ENCODE data around the gene UBL5. TPM values are rescaled to one million over a fixed set of nuclear protein-coding genes. Genes with fewer than 3 reads are reported as not detected.

The UBL5 gene
- polyA plus RNA-seq, 2 of the 4 experiments (the other 2 are of a cell fraction) = 460 to 519 TPM

DNA sequence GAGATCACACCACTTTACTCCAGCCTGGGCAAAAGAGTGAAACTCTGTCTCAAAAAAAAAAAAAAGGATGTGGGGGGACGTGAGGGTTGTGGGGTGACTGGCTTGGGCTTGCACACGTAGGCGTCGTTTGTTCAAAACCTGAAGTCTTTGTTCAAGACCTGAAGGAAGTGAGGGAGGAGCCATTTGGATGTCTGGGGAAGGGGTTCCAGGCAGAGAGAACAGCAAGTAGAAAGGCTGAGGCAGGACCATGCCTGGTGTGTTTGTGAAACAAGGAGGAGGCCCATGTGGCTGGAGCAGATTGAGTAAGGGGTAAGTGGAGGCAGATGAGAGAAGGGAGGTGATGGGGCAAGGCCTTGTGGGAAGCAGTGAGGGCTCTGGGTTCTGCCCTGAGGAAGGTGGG is 35.2 kb downstream of the UBL5 start:
- ATAC-seq (no peak), FAIRE-seq (no peak), DNase-seq (ENCODE audit: low read depth in 1 of 2, low spot score in 1 of 2) (no peak)
- CTCF ChIA-PET = interaction anchor here (0.8 kb wide), 1 partner anchor 15 kb away, joined by 3 read pairs; no protein-coding TSS in a partner anchor
- WGBS (ENCODE audit: missing lambda C conversion rate) = 71% methylated on average over 4 of the region's 4 CpGs
- H3K4me1 ChIP-seq = no peaks in the 10 kb centered on the region
- POLR2A ChIA-PET = no interaction called here
- no peak overlapping the region for H3K4me3 ChIP-seq
- TF ChIP-seq KDM5A (IDR thresholded peaks at IDR 0.05) = no peak
- no peak for TF ChIP-seq RCOR1 (IDR thresholded peaks at IDR 0.05; ENCODE audit: low read depth, low read length)
- no peak for TF ChIP-seq CHD2 (IDR thresholded peaks at IDR 0.05; ENCODE audit: low read length, partially characterized antibody)
- TF ChIP-seq SREBF2 (IDR thresholded peaks at IDR 0.05) = no peak
- no peak for TF ChIP-seq HOXB13 (CRISPR knock-in tag; IDR thresholded peaks at IDR 0.05; ENCODE audit: low read depth)
- no peak for TF ChIP-seq FOSB (CRISPR knock-in tag; IDR thresholded peaks at IDR 0.05)
- TF ChIP-seq, protein P1, sequence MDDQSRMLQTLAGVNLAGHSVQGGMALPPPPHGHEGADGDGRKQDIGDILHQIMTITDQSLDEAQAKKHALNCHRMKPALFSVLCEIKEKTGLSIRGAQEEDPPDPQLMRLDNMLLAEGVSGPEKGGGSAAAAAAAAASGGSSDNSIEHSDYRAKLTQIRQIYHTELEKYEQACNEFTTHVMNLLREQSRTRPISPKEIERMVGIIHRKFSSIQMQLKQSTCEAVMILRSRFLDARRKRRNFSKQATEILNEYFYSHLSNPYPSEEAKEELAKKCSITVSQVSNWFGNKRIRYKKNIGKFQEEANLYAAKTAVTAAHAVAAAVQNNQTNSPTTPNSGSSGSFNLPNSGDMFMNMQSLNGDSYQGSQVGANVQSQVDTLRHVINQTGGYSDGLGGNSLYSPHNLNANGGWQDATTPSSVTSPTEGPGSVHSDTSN (IDR thresholded peaks at IDR 0.05) = no peak
- TF ChIP-seq NFE2L2 (conservative IDR thresholded peaks at IDR 0.05; ENCODE audit: low read length) = no peak
- TF ChIP-seq SMC3 (IDR thresholded peaks at IDR 0.05) = no peak
- no peak for TF ChIP-seq HDAC2 (IDR thresholded peaks at IDR 0.05)
- no peak for TF ChIP-seq TFCP2L1 (CRISPR knock-in tag; IDR thresholded peaks at IDR 0.05)
- no peak for TF ChIP-seq MAZ (IDR thresholded peaks at IDR 0.05; ENCODE audit: borderline replicate concordance, low read depth, low read length)
- TF ChIP-seq RAD21 (conservative IDR thresholded peaks at IDR 0.05 in 1 of 2, IDR thresholded peaks at IDR 0.05 in 1 of 2) = no peak
- no peak for TF ChIP-seq GATA3 (IDR thresholded peaks at IDR 0.05; ENCODE audit: borderline replicate concordance)
- H3K9me3 ChIP-seq = no peaks in the 10 kb centered on the region
- H3K27ac ChIP-seq = no peak overlapping the region
- H3K4me2 ChIP-seq = no peak overlapping the region

DNA sequence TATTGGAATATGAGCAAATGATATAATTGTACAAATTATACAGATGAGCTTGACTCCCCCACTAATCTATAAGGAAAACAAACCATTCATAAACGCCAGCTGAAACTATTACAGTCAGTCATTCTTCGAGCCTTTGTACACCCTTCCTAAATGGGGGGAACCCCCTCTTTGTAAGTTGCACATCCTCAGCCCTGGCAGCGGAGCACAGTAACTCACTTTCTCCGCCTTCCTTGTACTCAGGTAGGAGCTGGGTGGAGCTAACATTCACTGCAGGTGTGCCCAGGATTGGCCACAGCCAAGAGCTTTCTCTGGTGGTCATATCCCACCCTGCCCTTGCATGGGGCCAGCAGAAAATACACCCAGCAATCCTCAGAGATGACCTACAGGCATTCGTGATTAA is 36.0 kb downstream of the UBL5 start:
- FAIRE-seq (no peak), ATAC-seq (no peak), DNase-seq (ENCODE audit: low read depth in 1 of 2, low spot score in 1 of 2) (no peak)
- no peak overlapping the region for H3K27ac ChIP-seq
- no peak overlapping the region for H3K4me2 ChIP-seq
- CTCF ChIA-PET = no interaction called here
- H3K4me3 ChIP-seq = no peak overlapping the region
- 69% methylated on average over 5 of the region's 5 CpGs for WGBS (ENCODE audit: missing lambda C conversion rate)
- POLR2A ChIA-PET = no interaction called here
- no peaks in the 10 kb centered on the region for H3K4me1 ChIP-seq
- TF ChIP-seq CHD2 (IDR thresholded peaks at IDR 0.05; ENCODE audit: low read length, partially characterized antibody) = no peak
- TF ChIP-seq KDM5A (IDR thresholded peaks at IDR 0.05) = no peak
- TF ChIP-seq FOSB (CRISPR knock-in tag; IDR thresholded peaks at IDR 0.05) = no peak
- TF ChIP-seq HDAC2 (IDR thresholded peaks at IDR 0.05) = no peak
- TF ChIP-seq, protein P2, sequence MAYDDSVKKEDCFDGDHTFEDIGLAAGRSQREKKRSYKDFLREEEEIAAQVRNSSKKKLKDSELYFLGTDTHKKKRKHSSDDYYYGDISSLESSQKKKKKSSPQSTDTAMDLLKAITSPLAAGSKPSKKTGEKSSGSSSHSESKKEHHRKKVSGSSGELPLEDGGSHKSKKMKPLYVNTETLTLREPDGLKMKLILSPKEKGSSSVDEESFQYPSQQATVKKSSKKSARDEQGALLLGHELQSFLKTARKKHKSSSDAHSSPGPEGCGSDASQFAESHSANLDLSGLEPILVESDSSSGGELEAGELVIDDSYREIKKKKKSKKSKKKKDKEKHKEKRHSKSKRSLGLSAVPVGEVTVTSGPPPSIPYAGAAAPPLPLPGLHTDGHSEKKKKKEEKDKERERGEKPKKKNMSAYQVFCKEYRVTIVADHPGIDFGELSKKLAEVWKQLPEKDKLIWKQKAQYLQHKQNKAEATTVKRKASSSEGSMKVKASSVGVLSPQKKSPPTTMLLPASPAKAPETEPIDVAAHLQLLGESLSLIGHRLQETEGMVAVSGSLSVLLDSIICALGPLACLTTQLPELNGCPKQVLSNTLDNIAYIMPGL (CRISPR knock-in tag; IDR thresholded peaks at IDR 0.05; ENCODE audit: borderline replicate concordance) = no peak
- TF ChIP-seq, protein P3, sequence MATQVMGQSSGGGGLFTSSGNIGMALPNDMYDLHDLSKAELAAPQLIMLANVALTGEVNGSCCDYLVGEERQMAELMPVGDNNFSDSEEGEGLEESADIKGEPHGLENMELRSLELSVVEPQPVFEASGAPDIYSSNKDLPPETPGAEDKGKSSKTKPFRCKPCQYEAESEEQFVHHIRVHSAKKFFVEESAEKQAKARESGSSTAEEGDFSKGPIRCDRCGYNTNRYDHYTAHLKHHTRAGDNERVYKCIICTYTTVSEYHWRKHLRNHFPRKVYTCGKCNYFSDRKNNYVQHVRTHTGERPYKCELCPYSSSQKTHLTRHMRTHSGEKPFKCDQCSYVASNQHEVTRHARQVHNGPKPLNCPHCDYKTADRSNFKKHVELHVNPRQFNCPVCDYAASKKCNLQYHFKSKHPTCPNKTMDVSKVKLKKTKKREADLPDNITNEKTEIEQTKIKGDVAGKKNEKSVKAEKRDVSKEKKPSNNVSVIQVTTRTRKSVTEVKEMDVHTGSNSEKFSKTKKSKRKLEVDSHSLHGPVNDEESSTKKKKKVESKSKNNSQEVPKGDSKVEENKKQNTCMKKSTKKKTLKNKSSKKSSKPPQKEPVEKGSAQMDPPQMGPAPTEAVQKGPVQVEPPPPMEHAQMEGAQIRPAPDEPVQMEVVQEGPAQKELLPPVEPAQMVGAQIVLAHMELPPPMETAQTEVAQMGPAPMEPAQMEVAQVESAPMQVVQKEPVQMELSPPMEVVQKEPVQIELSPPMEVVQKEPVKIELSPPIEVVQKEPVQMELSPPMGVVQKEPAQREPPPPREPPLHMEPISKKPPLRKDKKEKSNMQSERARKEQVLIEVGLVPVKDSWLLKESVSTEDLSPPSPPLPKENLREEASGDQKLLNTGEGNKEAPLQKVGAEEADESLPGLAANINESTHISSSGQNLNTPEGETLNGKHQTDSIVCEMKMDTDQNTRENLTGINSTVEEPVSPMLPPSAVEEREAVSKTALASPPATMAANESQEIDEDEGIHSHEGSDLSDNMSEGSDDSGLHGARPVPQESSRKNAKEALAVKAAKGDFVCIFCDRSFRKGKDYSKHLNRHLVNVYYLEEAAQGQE (IDR thresholded peaks at IDR 0.05) = no peak
- TF ChIP-seq EHMT2 (IDR thresholded peaks at IDR 0.05; ENCODE audit: low read depth) = no peak
- TF ChIP-seq GATA3 (IDR thresholded peaks at IDR 0.05; ENCODE audit: borderline replicate concordance) = no peak
- TF ChIP-seq FOSL2 (IDR thresholded peaks at IDR 0.05) = no peak
- TF ChIP-seq FOSL2 (CRISPR knock-in tag; IDR thresholded peaks at IDR 0.05) = no peak
- TF ChIP-seq HOXA7 (CRISPR knock-in tag; IDR thresholded peaks at IDR 0.05) = no peak
- TF ChIP-seq HEYL (CRISPR knock-in tag; IDR thresholded peaks at IDR 0.05) = no peak
- no peak for TF ChIP-seq PHF8 (IDR thresholded peaks at IDR 0.05; ENCODE audit: borderline replicate concordance, low read depth)
- no peak for TF ChIP-seq RNF2 (IDR thresholded peaks at IDR 0.05; ENCODE audit: borderline replicate concordance, low read depth)
- no peak for TF ChIP-seq ZFP36 (IDR thresholded peaks at IDR 0.05; ENCODE audit: borderline replicate concordance, partially characterized antibody)
- no peaks in the 10 kb centered on the region for H3K9me3 ChIP-seq
